Suprapubic skin (tissue), 4 donors: Measurements from ENCODE around the gene CKLF.

Experiments
- CTCF ChIP-seq, 2 donors: fragments of 200-600 bp in 1 of 2; fragments of 450-650 bp in 1 of 2; sonication (generic) in 1 of 2; IDR thresholded peaks; one replicate each; pipeline ENCODE4 v1.5.1; 2016 to 2019; ENCODE audit warnings: antibody characterized with exemption in 2 of 2, mild to moderate bottlenecking in 1 of 2, moderate library complexity in 1 of 2
- EP300 ChIP-seq: sonication (generic); formaldehyde crosslinking; IDR thresholded peaks from one replicate; pipeline ENCODE4 v1.6.1; 2017; ENCODE audit warnings: antibody characterized with exemption
- POLR2A ChIP-seq, 2 donors: fragments of 450-650 bp; IDR thresholded peaks; one replicate each; pipeline ENCODE4 v1.6.1; 2017; ENCODE audit warnings: antibody characterized with exemption in 2 of 2, mild to moderate bottlenecking in 2 of 2, moderate library complexity in 2 of 2
- POLR2AphosphoS5 ChIP-seq, 3 donors: sonication (generic); formaldehyde crosslinking; IDR thresholded peaks; one replicate each; pipeline ENCODE4 v1.6.1; 2017; ENCODE audit warnings: antibody characterized with exemption in 3 of 3

- TF ChIP-seq CTCF (IDR thresholded peaks at IDR 0.05) = no peak
- TF ChIP-seq POLR2A (IDR thresholded peaks at IDR 0.05) = no peak
- no peak for TF ChIP-seq EP300
- TF ChIP-seq POLR2AphosphoS5 (IDR thresholded peaks at IDR 0.05) = no peak
Observed at GRCh38 chr16:66585481-66586239, 33.3 kb downstream of the CKLF start.
